Measurements from ENCODE around the gene CDC42EP3. TPM values are rescaled to one million over a fixed set of nuclear protein-coding genes. Genes with fewer than 3 reads are reported as not detected.
A peak's percentile ranks its signal among the peaks of the same experiment; 100 is the strongest.

The CDC42EP3 gene
- total RNA-seq, 1 donor = 136 TPM

- Histone ChIP-seq H4K20me1 (ENCODE audit: insufficient read depth, low read length) (no peaks in the 10 kb centered on the region), H2AFZ (ENCODE audit: low read length) (no peak overlapping the region), H3K27me3 (ENCODE audit: insufficient read depth, low read length) (no peaks in the 10 kb centered on the region), H3K36me3 (ENCODE audit: insufficient read depth, low read length) (no peaks in the 10 kb centered on the region), H3K4me1 (ENCODE audit: insufficient read depth, low read length) (peaks cover 68% of the 10 kb centered on the region), H3K27ac (ENCODE audit: low read depth, low read length) (peak overlapping the region; percentile 93), H3K4me3 (ENCODE audit: insufficient read depth, low read length) (no peak overlapping the region), H3K4me2 (ENCODE audit: insufficient read depth, low read length) (no peak overlapping the region), H3K79me2 (ENCODE audit: insufficient read depth, low read length) (no peaks in the 10 kb centered on the region), H3K9me3 (ENCODE audit: low read depth, low read length) (no peaks in the 10 kb centered on the region)
- no peak for TF ChIP-seq CTCF (IDR thresholded peaks at IDR 0.05; ENCODE audit: extremely low read depth, low read depth, low read length)
- no peak for DNase-seq (ENCODE audit: insufficient read length, low spot score, missing footprints)
Measured at GRCh38 chr2:37630301-37630700, 41.1 kb downstream of the CDC42EP3 start.

GRCh38 chr2:37629529-37629928 is 41.9 kb downstream of the CDC42EP3 start:
- no peaks in the 10 kb centered on the region for H3K36me3 ChIP-seq (ENCODE audit: insufficient read depth, low read length)
- no peaks in the 10 kb centered on the region for H4K20me1 ChIP-seq (ENCODE audit: insufficient read depth, low read length)
- no peak for TF ChIP-seq CTCF (IDR thresholded peaks at IDR 0.05; ENCODE audit: extremely low read depth, low read depth, low read length)
- no peak for DNase-seq (ENCODE audit: insufficient read length, low spot score, missing footprints)
- H3K4me1 ChIP-seq (ENCODE audit: insufficient read depth, low read length) = peaks cover 70% of the 10 kb centered on the region
- no peaks in the 10 kb centered on the region for H3K9me3 ChIP-seq (ENCODE audit: low read depth, low read length)
- H3K27ac ChIP-seq (ENCODE audit: low read depth, low read length) = peak overlapping the region; percentile 93
- H3K79me2 ChIP-seq (ENCODE audit: insufficient read depth, low read length) = no peaks in the 10 kb centered on the region
- H2AFZ ChIP-seq (ENCODE audit: low read length) = no peak overlapping the region
- no peaks in the 10 kb centered on the region for H3K27me3 ChIP-seq (ENCODE audit: insufficient read depth, low read length)
- no peak overlapping the region for H3K4me3 ChIP-seq (ENCODE audit: insufficient read depth, low read length)
- H3K4me2 ChIP-seq (ENCODE audit: insufficient read depth, low read length) = no peak overlapping the region

GRCh38 chr2:37627710-37628109 is 43.7 kb downstream of the CDC42EP3 start:
- H3K27me3 ChIP-seq (ENCODE audit: insufficient read depth, low read length) = no peaks in the 10 kb centered on the region
- no peaks in the 10 kb centered on the region for H3K36me3 ChIP-seq (ENCODE audit: insufficient read depth, low read length)
- H3K9me3 ChIP-seq (ENCODE audit: low read depth, low read length) = no peaks in the 10 kb centered on the region
- H3K79me2 ChIP-seq (ENCODE audit: insufficient read depth, low read length) = no peaks in the 10 kb centered on the region
- H4K20me1 ChIP-seq (ENCODE audit: insufficient read depth, low read length) = no peaks in the 10 kb centered on the region
- H3K4me3 ChIP-seq (ENCODE audit: insufficient read depth, low read length) = no peak overlapping the region
- TF ChIP-seq CTCF (IDR thresholded peaks at IDR 0.05; ENCODE audit: extremely low read depth, low read depth, low read length) = no peak
- H3K27ac ChIP-seq (ENCODE audit: low read depth, low read length) = peak overlapping the region; percentile 93
- no peak overlapping the region for H2AFZ ChIP-seq (ENCODE audit: low read length)
- DNase-seq (ENCODE audit: insufficient read length, low spot score, missing footprints) = no peak
- no peak overlapping the region for H3K4me2 ChIP-seq (ENCODE audit: insufficient read depth, low read length)
- peaks cover 73% of the 10 kb centered on the region for H3K4me1 ChIP-seq (ENCODE audit: insufficient read depth, low read length)

- peaks cover 62% of the 10 kb centered on the region for H3K4me1 ChIP-seq (ENCODE audit: insufficient read depth, low read length)
- H2AFZ ChIP-seq (ENCODE audit: low read length) = no peak overlapping the region
Measured at GRCh38 chr2:37625796-37626571, 45.5 kb downstream of the CDC42EP3 start.

More at GRCh38 chr2:37625796-37626571, 45.5 kb downstream of the CDC42EP3 start:
- Histone ChIP-seq H3K27ac (ENCODE audit: low read depth, low read length) (peak overlapping the region; percentile 95), H3K4me3 (ENCODE audit: insufficient read depth, low read length) (no peak overlapping the region), H3K27me3 (ENCODE audit: insufficient read depth, low read length) (no peaks in the 10 kb centered on the region), H4K20me1 (ENCODE audit: insufficient read depth, low read length) (no peaks in the 10 kb centered on the region), H3K4me2 (ENCODE audit: insufficient read depth, low read length) (no peak overlapping the region), H3K36me3 (ENCODE audit: insufficient read depth, low read length) (no peaks in the 10 kb centered on the region), H3K9me3 (ENCODE audit: low read depth, low read length) (no peaks in the 10 kb centered on the region), H3K79me2 (ENCODE audit: insufficient read depth, low read length) (no peaks in the 10 kb centered on the region)
- DNase-seq (ENCODE audit: insufficient read length, low spot score, missing footprints) = no peak
- no peak for TF ChIP-seq CTCF (IDR thresholded peaks at IDR 0.05; ENCODE audit: extremely low read depth, low read depth, low read length)

Measured in osteoblast (primary cell).